Measurements from ENCODE around the gene TCF7L2.

DNA sequence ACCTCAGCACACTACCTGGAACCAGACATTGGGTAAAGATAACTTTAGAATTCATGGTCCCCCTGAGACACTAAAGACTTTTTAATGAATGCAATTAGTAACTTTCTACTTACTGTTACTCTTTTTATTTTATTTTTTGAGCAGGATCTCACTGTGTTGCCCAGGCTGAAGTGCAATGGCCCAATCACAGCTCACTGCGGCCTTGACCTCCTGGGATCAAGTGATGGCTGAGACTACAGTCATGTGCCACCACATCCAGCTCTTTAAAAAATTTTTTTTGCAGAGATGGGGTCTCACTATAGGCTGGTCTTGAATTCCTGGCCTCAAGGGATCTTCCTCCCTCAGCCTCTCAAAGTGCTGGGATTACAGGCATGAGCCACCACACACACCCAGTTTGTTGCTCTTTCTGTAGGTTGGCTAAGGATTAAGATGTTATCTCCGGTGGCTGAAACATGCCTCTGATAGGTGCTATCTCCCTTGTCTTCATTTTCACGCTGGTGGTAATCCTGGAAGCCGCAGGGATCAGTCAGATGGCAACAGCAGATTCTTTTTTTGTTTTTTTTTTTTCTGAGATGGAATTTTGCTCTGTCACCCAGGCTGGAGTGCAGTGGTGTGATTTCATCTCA lies 128.3 kb downstream of the TCF7L2 start:
- no peak for TF ChIP-seq CTCF (IDR thresholded peaks at IDR 0.05)
- TF ChIP-seq POLR2A (IDR thresholded peaks at IDR 0.05) = no peak
